Lower leg skin (tissue), 3 donors: Measurements from ENCODE around the gene CHMP3.

Experiments
- CTCF ChIP-seq, 3 donors: fragments of 450-650 bp; IDR thresholded peaks; one replicate each; pipeline ENCODE4 v1.5.1; 2016; ENCODE audit warnings: antibody characterized with exemption in 3 of 3, mild to moderate bottlenecking in 3 of 3, moderate library complexity in 2 of 3
- POLR2A ChIP-seq, 2 donors: fragments of 450-650 bp; IDR thresholded peaks; one replicate each; pipeline ENCODE4 v1.6.1; 2016 to 2017; ENCODE audit warnings: antibody characterized with exemption in 2 of 2, mild to moderate bottlenecking in 1 of 2, moderate library complexity in 1 of 2

GRCh38 chr2:86596118-86596517, 32.9 kb upstream of the CHMP3 start:
- TF ChIP-seq POLR2A (IDR thresholded peaks at IDR 0.05) (no peak), CTCF (IDR thresholded peaks at IDR 0.05) (no peak)
